Caco-2 (cell line): Measurements from ENCODE around the gene LONP1. TPM values are rescaled to one million over a fixed set of nuclear protein-coding genes. Genes with fewer than 3 reads are reported as not detected.
"Not testable (repeated sequence)": the region's sequence is repeated elsewhere in the genome, so short reads cannot be mapped to it uniquely, and the experiment has no call there.

Source experiments
- BruUV-seq: library from RNA; stranded (reverse); fragments of 400-500 nt; replicated peaks from 2 replicates; lab custom pipeline; 2021; lab: Mats Ljungman, UMichigan
- CTCF ChIA-PET: fragments of 300-600 bp; sonication (Branson Sonifier 250); formaldehyde crosslinking; loops from one replicate; lab custom pipeline; 2022; ENCODE audit warnings: antibody characterized with exemption; lab: Charles Lee
- POLR2A ChIA-PET: fragments of 300-600 bp; sonication (Branson Sonifier 250); formaldehyde crosslinking; loops from one replicate; lab custom pipeline; 2022; ENCODE audit warnings: antibody characterized with exemption; lab: Charles Lee
- DNase-seq, 2 experiments: peaks; one replicate each; pipeline versions ENCODE4 v3.0.0 to v3.0.0-alpha.2; 2020 to 2022
- H3K27me3 ChIP-seq: replicated peaks from 2 replicates; pipeline ENCODE4 v1.6.0; 2011; ENCODE audit warnings: low read length; ENCODE audit not compliant: control insufficient read depth, insufficient read depth
- H3K36me3 ChIP-seq: 2 replicates; pipeline ENCODE4 v1.5.1; 2011; ENCODE audit warnings: low read length; ENCODE audit not compliant: control insufficient read depth, insufficient read depth
- H3K4me1 ChIP-seq: fragments of 250-450 bp; sonication (Bioruptor Pico); 2 replicates; pipeline ENCODE4 v1.5.1; 2020; ENCODE audit warnings: mild to moderate bottlenecking
- H3K4me3 ChIP-seq: 2 replicates; pipeline ENCODE4 v1.5.1; 2011; ENCODE audit warnings: low read depth, mild to moderate bottlenecking, control low read depth, low read length
- H3K9me3 ChIP-seq: fragments of 250-450 bp; sonication (Bioruptor Pico); 2 replicates; pipeline ENCODE4 v1.5.1; 2020; ENCODE audit warnings: mild to moderate bottlenecking, moderate library complexity
- H3K27ac Mint-ChIP-seq: one replicate; pipeline ENCODE4 v1.8.0; 2022; ENCODE audit warnings: mixed read lengths; ENCODE audit not compliant: unreplicated experiment
- H3K27me3 Mint-ChIP-seq: one replicate; pipeline ENCODE4 v1.8.0; 2022; ENCODE audit warnings: mixed read lengths; ENCODE audit not compliant: insufficient read depth, unreplicated experiment
- H3K36me3 Mint-ChIP-seq: one replicate; pipeline ENCODE4 v1.8.0; 2022; ENCODE audit warnings: mild to moderate bottlenecking, mixed read lengths; ENCODE audit not compliant: insufficient read depth, unreplicated experiment
- H3K4me1 Mint-ChIP-seq: one replicate; pipeline ENCODE4 v1.8.0; 2022; ENCODE audit warnings: low read depth, mixed read lengths; ENCODE audit not compliant: unreplicated experiment
- H3K4me3 Mint-ChIP-seq: one replicate; pipeline ENCODE4 v1.8.0; 2022; ENCODE audit warnings: mild to moderate bottlenecking, moderate library complexity, mixed read lengths; ENCODE audit not compliant: unreplicated experiment
- H3K9me3 Mint-ChIP-seq: one replicate; pipeline ENCODE4 v1.8.0; 2022; ENCODE audit warnings: mixed read lengths; ENCODE audit not compliant: unreplicated experiment
- CTCF ChIP-seq, 2 experiments: fragments of 200-600 bp in 1 of 2; IDR thresholded peaks; 1 replicate in 1 of 2; 2 replicates in 1 of 2; pipeline versions ENCODE4 v1.5.1 to v1.8.0; 2011 to 2022; ENCODE audit warnings: antibody characterized with exemption in 1 of 2, control low read depth in 1 of 2, inconsistent platforms in 1 of 2, low read depth in 1 of 2, low read length in 1 of 2, mild to moderate bottlenecking in 1 of 2, moderate library complexity in 1 of 2; ENCODE audit not compliant: insufficient read depth in 1 of 2, severe bottlenecking in 1 of 2, unreplicated experiment in 1 of 2
- intact Hi-C: fragments of 100-400 bp; cut with micrococcal nuclease; formaldehyde crosslinking; loops from one replicate; pipeline ENCODE4 v1.10.0; 2022; ENCODE audit not compliant: unreplicated experiment
- total RNA-seq: library from RNA; stranded (reverse); gene quantifications from 2 replicates; pipeline ENCODE4 v1.2.3, GENCODE V29; 2022

Gene LONP1
- total RNA-seq, 1 experiment from 2014 or later: 208 TPM

- DNase-seq: no peak
- no TSS peak for BruUV-seq
- Mint-ChIP-seq H3K9me3 (no peaks in the 10 kb centered on the region), H3K4me1 (no peaks in the 10 kb centered on the region), H3K36me3 (peaks cover 90% of the 10 kb centered on the region), H3K27ac (no peak overlapping the region), H3K27me3 (no peaks in the 10 kb centered on the region), H3K4me3 (no peak overlapping the region)
- CTCF ChIA-PET: no interaction called here
- intact Hi-C loops: no loop called here
- Histone ChIP-seq H3K4me3 (no peak overlapping the region), H3K27me3 (no peaks in the 10 kb centered on the region), H3K36me3 (peaks cover 5% of the 10 kb centered on the region), H3K4me1 (no peaks in the 10 kb centered on the region), H3K9me3 (no peaks in the 10 kb centered on the region)
- no peak for TF ChIP-seq CTCF (IDR thresholded peaks at IDR 0.05; ENCODE audit: insufficient read depth in 1 of 2, low read depth in 1 of 2, low read length in 1 of 2, severe bottlenecking in 1 of 2, unreplicated experiment in 1 of 2)
- POLR2A ChIA-PET: interaction anchor here (0.5 kb wide), 2 partner anchors 14 to 148 kb away, joined by 3 to 4 read pairs; no protein-coding TSS in a partner anchor
Measured at GRCh38 chr19:5703819-5704818, 15.8 kb downstream of the LONP1 start.

- DNase-seq, CTCF ChIA-PET, H3K27me3 Mint-ChIP-seq, H3K27ac Mint-ChIP-seq, H3K9me3 ChIP-seq, H3K36me3 ChIP-seq, H3K9me3 Mint-ChIP-seq, H3K4me1 ChIP-seq, POLR2A ChIA-PET, H3K4me3 Mint-ChIP-seq, intact Hi-C loops, BruUV-seq, H3K4me3 ChIP-seq, H3K4me1 Mint-ChIP-seq, H3K27me3 ChIP-seq: not testable (repeated sequence)
- peaks cover 94% of the 10 kb centered on the region for H3K36me3 Mint-ChIP-seq
Measured at GRCh38 chr19:5702053-5702410, 17.9 kb downstream of the LONP1 start.

- Mint-ChIP-seq H3K27ac (no peak overlapping the region), H3K36me3 (peaks cover 95% of the 10 kb centered on the region), H3K27me3 (no peaks in the 10 kb centered on the region), H3K4me1 (no peaks in the 10 kb centered on the region), H3K4me3 (no peak overlapping the region), H3K9me3 (no peaks in the 10 kb centered on the region)
- BruUV-seq: no TSS peak
- no peak for DNase-seq
- peaks cover 7% of the 10 kb centered on the region for H3K36me3 ChIP-seq
- no peaks in the 10 kb centered on the region for H3K27me3 ChIP-seq
- intact Hi-C loops: no loop called here
- no peak for TF ChIP-seq CTCF (IDR thresholded peaks at IDR 0.05; ENCODE audit: insufficient read depth in 1 of 2, low read depth in 1 of 2, low read length in 1 of 2, severe bottlenecking in 1 of 2, unreplicated experiment in 1 of 2)
- H3K9me3 ChIP-seq: no peaks in the 10 kb centered on the region
- CTCF ChIA-PET: no interaction called here
- no peak overlapping the region for H3K4me3 ChIP-seq
- POLR2A ChIA-PET: no interaction called here
- no peaks in the 10 kb centered on the region for H3K4me1 ChIP-seq
Measured at GRCh38 chr19:5700455-5701092, 19.4 kb downstream of the LONP1 start.
